ENCODE results near the gene LEFTY1. TPM values are rescaled to one million over a fixed set of nuclear protein-coding genes. Genes with fewer than 3 reads are reported as not detected.

The LEFTY1 gene
- total RNA-seq, 1 experiment from 2014 or later = 0.64 TPM

DNA sequence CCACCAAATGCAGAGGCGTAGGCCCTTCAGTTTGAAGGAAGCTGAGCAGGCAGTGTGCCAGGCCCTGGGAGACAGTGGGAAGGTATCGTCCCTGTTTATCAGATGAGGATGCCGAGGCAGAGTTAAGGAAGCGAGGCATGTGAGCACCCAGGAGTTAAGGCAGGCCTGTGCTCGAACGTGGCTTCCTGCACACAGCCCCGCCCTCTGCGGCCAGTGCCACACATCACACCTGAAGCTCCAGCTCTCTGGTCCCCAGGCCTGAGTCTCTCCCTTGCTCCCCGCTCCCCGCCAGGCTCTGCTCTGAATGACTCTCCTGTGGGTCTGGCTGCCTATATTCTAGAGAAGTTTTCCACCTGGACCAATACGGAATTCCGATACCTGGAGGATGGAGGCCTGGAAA lies 46.9 kb downstream of the LEFTY1 start:
- no peak overlapping the region for H3K4me2 ChIP-seq (ENCODE audit: low read length)
- no peak overlapping the region for H2AFZ ChIP-seq (ENCODE audit: low read depth, low read length, poor library complexity, severe bottlenecking)
- ATAC-seq = no peak
- H4K20me1 ChIP-seq (ENCODE audit: insufficient read depth) = no peaks in the 10 kb centered on the region
- CTCF ChIA-PET = no interaction called here
- POLR2A ChIA-PET = no interaction called here
- no peak overlapping the region for H3K4me3 ChIP-seq (replicated peaks in 1 of 2; ENCODE audit: low read depth in 1 of 2, low read length in 2 of 2)
- BruUV-seq (replicated peaks) = no TSS peak
- H3K27me3 ChIP-seq (ENCODE audit: insufficient read depth, low read length) = no peaks in the 10 kb centered on the region
- no peaks in the 10 kb centered on the region for H3K79me2 ChIP-seq (ENCODE audit: insufficient read depth, low read length)
- H3K27ac ChIP-seq (ENCODE audit: low read depth, low read length) = no peak overlapping the region
- intact Hi-C loops (cut with micrococcal nuclease) = loop anchor here (10.0 kb wide), 1 partner anchor 287 kb away; no protein-coding TSS in a partner anchor
- H3K9ac ChIP-seq (ENCODE audit: low read length) = no peak overlapping the region
- peaks cover 0 to 4% of the 10 kb centered on the region in 2 experiments; a peak in 1 of 4 replicates for H3K36me3 ChIP-seq (ENCODE audit: control insufficient read depth in 1 of 2, insufficient read depth in 2 of 2, low read length in 2 of 2)
- no peaks in the 10 kb centered on the region for H3K9me3 ChIP-seq (ENCODE audit: control insufficient read depth in 1 of 2, insufficient read depth in 1 of 2, low read depth in 1 of 2, low read length in 2 of 2)
- RAD21 ChIA-PET (ENCODE audit: low non-redundant PET in 1 of 2, low total read pairs in 2 of 2, uncharacterized antibody in 2 of 2, unreplicated experiment in 2 of 2) = no interaction called here
- DNase-seq (ENCODE audit: low read depth, low spot score) = no peak
- no peak for TF ChIP-seq ZFX (IDR thresholded peaks at IDR 0.05)
- TF ChIP-seq MAX (IDR thresholded peaks at IDR 0.05) = no peak
- TF ChIP-seq CTCF (IDR thresholded peaks at IDR 0.05 in 2 of 3, conservative IDR thresholded peaks at IDR 0.05 in 1 of 3; ENCODE audit: borderline replicate concordance in 1 of 3, insufficient read depth in 1 of 3, low read depth in 2 of 3, low read length in 2 of 3) = no peak
- TF ChIP-seq SRF (IDR thresholded peaks at IDR 0.05; ENCODE audit: low read depth) = no peak
- no peak for TF ChIP-seq EGR1 (IDR thresholded peaks at IDR 0.05; ENCODE audit: low read depth)
- TF ChIP-seq, protein P1, sequence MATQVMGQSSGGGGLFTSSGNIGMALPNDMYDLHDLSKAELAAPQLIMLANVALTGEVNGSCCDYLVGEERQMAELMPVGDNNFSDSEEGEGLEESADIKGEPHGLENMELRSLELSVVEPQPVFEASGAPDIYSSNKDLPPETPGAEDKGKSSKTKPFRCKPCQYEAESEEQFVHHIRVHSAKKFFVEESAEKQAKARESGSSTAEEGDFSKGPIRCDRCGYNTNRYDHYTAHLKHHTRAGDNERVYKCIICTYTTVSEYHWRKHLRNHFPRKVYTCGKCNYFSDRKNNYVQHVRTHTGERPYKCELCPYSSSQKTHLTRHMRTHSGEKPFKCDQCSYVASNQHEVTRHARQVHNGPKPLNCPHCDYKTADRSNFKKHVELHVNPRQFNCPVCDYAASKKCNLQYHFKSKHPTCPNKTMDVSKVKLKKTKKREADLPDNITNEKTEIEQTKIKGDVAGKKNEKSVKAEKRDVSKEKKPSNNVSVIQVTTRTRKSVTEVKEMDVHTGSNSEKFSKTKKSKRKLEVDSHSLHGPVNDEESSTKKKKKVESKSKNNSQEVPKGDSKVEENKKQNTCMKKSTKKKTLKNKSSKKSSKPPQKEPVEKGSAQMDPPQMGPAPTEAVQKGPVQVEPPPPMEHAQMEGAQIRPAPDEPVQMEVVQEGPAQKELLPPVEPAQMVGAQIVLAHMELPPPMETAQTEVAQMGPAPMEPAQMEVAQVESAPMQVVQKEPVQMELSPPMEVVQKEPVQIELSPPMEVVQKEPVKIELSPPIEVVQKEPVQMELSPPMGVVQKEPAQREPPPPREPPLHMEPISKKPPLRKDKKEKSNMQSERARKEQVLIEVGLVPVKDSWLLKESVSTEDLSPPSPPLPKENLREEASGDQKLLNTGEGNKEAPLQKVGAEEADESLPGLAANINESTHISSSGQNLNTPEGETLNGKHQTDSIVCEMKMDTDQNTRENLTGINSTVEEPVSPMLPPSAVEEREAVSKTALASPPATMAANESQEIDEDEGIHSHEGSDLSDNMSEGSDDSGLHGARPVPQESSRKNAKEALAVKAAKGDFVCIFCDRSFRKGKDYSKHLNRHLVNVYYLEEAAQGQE (IDR thresholded peaks at IDR 0.05; ENCODE audit: low read depth) = no peak
- TF ChIP-seq EZH2 (IDR thresholded peaks at IDR 0.05) = no peak
- no peak for TF ChIP-seq SP1 (IDR thresholded peaks at IDR 0.05; ENCODE audit: low read depth)
- TF ChIP-seq TCF7L2 (IDR thresholded peaks at IDR 0.05; ENCODE audit: borderline replicate concordance, extremely low read depth, insufficient read depth, insufficient read length) = no peak
- TF ChIP-seq POLR2A (IDR thresholded peaks at IDR 0.05; ENCODE audit: borderline replicate concordance, extremely low read depth, insufficient read depth, insufficient read length) = no peak
- TF ChIP-seq, protein P2, sequence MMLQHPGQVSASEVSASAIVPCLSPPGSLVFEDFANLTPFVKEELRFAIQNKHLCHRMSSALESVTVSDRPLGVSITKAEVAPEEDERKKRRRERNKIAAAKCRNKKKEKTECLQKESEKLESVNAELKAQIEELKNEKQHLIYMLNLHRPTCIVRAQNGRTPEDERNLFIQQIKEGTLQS (IDR thresholded peaks at IDR 0.05) = no peak
- TF ChIP-seq FOSL1 (IDR thresholded peaks at IDR 0.05; ENCODE audit: low read depth) = no peak
- no peak for TF ChIP-seq ZBTB33 (IDR thresholded peaks at IDR 0.05; ENCODE audit: extremely low read depth, insufficient replicate concordance, low read length)
- TF ChIP-seq EZH2phosphoT487 (IDR thresholded peaks at IDR 0.05; ENCODE audit: borderline replicate concordance) = no peak
- TF ChIP-seq CBX3 (IDR thresholded peaks at IDR 0.05; ENCODE audit: low read depth) = no peak
- 0 out of 4 replicates have a peak, but pooled peaks cover 0 to 3% of the 10 kb centered on the region in 2 experiments for H3K4me1 ChIP-seq (ENCODE audit: control insufficient read depth in 1 of 2, insufficient read depth in 2 of 2, low read length in 2 of 2)
- H3K9me2 ChIP-seq (ENCODE audit: insufficient read depth) = no peaks in the 10 kb centered on the region

Data from HCT116 (cell line).